SK-N-SH treated with all-trans-retinoic acid at 6 μM for 48 hours (cell line): ENCODE measurements around the gene STOM.
A peak's percentile ranks its signal among the peaks of the same experiment; 100 is the strongest.

Experiments
- ATAC-seq: fragments of 200-7000 bp; cut with Tn5 transposase; 3 replicates; pipeline ENCODE4 v1.9.1; 2020; ENCODE audit warnings: mild to moderate bottlenecking, moderate library complexity
- CSDC2 ChIP-seq: fragments of 250-450 bp; sonication (Bioruptor Pico); IDR thresholded peaks from 2 replicates; pipeline ENCODE4 v1.5.0; 2020; ENCODE audit warnings: mild to moderate bottlenecking, moderate library complexity
- OSR1 ChIP-seq: fragments of 250-450 bp; sonication (Bioruptor Pico); IDR thresholded peaks from 2 replicates; pipeline ENCODE4 v1.8.0; 2022; ENCODE audit warnings: moderate library complexity, mild to moderate bottlenecking, inconsistent platforms
- PATZ1 ChIP-seq: fragments of 250-450 bp; sonication (Bioruptor Pico); IDR thresholded peaks from 2 replicates; pipeline ENCODE4 v1.8.0; 2020; ENCODE audit warnings: mild to moderate bottlenecking, moderate library complexity, borderline replicate concordance
- SNAI2 ChIP-seq: fragments of 250-450 bp; sonication (Bioruptor Pico); IDR thresholded peaks from 2 replicates; pipeline ENCODE4 v1.5.0; 2020; ENCODE audit warnings: mild to moderate bottlenecking, moderate library complexity
- ZC3H10 ChIP-seq: fragments of 250-450 bp; sonication (Bioruptor Pico); IDR thresholded peaks from 2 replicates; pipeline ENCODE4 v1.5.1; 2021; ENCODE audit warnings: mild to moderate bottlenecking, moderate library complexity
- ZFP3 ChIP-seq: fragments of 250-450 bp; sonication (Bioruptor Pico); IDR thresholded peaks from 2 replicates; pipeline ENCODE4 v1.5.0; 2020; ENCODE audit warnings: mild to moderate bottlenecking, moderate library complexity
- ZFP30 ChIP-seq: fragments of 450-650 bp; formaldehyde crosslinking; IDR thresholded peaks from 2 replicates; pipeline ENCODE4 v1.5.0; 2022; ENCODE audit warnings: mild to moderate bottlenecking, moderate library complexity
- ZNF70 ChIP-seq: fragments of 450-650 bp; formaldehyde crosslinking; IDR thresholded peaks from 2 replicates; pipeline ENCODE4 v1.5.0; 2020; ENCODE audit warnings: mild to moderate bottlenecking, moderate library complexity
- TF ChIP-seq, protein P1 (sequence below): fragments of 250-450 bp; sonication (Bioruptor Pico); IDR thresholded peaks from 2 replicates; pipeline ENCODE4 v1.5.0; 2020; ENCODE audit warnings: mild to moderate bottlenecking, moderate library complexity
- TF ChIP-seq, protein P2 (sequence below): fragments of 250-450 bp; sonication (Bioruptor Pico); IDR thresholded peaks from 2 replicates; pipeline ENCODE4 v1.5.1; 2021; ENCODE audit warnings: mild to moderate bottlenecking, moderate library complexity
- TF ChIP-seq, protein P3 (sequence below): fragments of 250-450 bp; sonication (Bioruptor Pico); IDR thresholded peaks from 2 replicates; pipeline ENCODE4 v1.5.1; 2020; ENCODE audit warnings: low read depth, mild to moderate bottlenecking, moderate library complexity
- TF ChIP-seq, protein P4 (sequence below): fragments of 250-450 bp; sonication (Bioruptor Pico); IDR thresholded peaks from 2 replicates; pipeline ENCODE4 v1.8.0; 2021; ENCODE audit warnings: low read depth, mild to moderate bottlenecking, moderate library complexity, borderline replicate concordance

The STOM gene

DNA sequence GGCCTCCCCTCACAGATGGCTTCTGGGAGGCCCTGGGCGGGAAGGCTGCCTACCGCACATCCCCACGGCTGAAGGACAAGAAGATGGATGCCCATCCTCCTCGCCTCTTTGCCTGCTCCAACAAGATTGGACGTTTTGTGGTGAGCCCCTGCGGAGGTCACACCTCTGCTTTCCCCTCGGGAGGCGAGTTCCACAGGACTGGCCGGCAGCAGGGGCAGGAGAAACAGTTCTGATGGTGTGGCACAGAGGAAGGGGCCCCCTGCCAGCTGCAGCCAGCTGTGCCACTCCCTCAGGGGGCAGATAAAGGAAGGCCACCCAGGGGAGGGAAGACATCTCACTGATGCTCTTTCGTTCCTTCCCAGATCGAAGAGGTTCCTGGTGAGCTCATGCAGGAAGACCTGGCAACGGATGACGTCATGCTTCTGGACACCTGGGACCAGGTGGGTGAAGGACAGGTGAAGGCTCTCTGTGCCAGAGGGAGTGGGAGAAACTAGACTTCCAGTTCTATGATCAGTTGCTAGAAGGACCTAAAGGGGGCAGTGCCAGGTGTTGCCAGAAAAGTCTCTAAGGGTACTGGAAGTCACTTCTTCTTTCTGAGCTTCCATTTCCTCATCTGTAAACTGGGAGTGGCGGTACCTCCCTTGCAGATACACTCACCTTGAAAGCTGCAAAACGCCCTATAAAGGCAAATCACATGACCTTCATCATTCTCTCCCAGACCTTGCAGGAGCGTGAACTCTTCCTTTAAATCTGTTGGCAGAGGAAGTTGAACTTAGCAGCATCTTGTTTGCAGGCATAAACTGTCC, 41.0 kb downstream of the STOM start:
- ATAC-seq = no peak
- TF ChIP-seq, protein P1, sequence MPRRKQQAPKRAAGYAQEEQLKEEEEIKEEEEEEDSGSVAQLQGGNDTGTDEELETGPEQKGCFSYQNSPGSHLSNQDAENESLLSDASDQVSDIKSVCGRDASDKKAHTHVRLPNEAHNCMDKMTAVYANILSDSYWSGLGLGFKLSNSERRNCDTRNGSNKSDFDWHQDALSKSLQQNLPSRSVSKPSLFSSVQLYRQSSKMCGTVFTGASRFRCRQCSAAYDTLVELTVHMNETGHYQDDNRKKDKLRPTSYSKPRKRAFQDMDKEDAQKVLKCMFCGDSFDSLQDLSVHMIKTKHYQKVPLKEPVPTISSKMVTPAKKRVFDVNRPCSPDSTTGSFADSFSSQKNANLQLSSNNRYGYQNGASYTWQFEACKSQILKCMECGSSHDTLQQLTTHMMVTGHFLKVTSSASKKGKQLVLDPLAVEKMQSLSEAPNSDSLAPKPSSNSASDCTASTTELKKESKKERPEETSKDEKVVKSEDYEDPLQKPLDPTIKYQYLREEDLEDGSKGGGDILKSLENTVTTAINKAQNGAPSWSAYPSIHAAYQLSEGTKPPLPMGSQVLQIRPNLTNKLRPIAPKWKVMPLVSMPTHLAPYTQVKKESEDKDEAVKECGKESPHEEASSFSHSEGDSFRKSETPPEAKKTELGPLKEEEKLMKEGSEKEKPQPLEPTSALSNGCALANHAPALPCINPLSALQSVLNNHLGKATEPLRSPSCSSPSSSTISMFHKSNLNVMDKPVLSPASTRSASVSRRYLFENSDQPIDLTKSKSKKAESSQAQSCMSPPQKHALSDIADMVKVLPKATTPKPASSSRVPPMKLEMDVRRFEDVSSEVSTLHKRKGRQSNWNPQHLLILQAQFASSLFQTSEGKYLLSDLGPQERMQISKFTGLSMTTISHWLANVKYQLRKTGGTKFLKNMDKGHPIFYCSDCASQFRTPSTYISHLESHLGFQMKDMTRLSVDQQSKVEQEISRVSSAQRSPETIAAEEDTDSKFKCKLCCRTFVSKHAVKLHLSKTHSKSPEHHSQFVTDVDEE = no peak
- no peak for TF ChIP-seq CSDC2 (CRISPR knock-in tag)
- TF ChIP-seq ZC3H10 (CRISPR knock-in tag) = no peak
- TF ChIP-seq, protein P2, sequence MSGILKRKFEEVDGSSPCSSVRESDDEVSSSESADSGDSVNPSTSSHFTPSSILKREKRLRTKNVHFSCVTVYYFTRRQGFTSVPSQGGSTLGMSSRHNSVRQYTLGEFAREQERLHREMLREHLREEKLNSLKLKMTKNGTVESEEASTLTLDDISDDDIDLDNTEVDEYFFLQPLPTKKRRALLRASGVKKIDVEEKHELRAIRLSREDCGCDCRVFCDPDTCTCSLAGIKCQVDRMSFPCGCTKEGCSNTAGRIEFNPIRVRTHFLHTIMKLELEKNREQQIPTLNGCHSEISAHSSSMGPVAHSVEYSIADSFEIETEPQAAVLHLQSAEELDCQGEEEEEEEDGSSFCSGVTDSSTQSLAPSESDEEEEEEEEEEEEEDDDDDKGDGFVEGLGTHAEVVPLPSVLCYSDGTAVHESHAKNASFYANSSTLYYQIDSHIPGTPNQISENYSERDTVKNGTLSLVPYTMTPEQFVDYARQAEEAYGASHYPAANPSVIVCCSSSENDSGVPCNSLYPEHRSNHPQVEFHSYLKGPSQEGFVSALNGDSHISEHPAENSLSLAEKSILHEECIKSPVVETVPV = no peak
- TF ChIP-seq, protein P3, sequence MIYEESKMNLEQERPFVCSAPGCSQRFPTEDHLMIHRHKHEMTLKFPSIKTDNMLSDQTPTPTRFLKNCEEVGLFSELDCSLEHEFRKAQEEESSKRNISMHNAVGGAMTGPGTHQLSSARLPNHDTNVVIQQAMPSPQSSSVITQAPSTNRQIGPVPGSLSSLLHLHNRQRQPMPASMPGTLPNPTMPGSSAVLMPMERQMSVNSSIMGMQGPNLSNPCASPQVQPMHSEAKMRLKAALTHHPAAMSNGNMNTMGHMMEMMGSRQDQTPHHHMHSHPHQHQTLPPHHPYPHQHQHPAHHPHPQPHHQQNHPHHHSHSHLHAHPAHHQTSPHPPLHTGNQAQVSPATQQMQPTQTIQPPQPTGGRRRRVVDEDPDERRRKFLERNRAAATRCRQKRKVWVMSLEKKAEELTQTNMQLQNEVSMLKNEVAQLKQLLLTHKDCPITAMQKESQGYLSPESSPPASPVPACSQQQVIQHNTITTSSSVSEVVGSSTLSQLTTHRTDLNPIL = no peak
- TF ChIP-seq, protein P4, sequence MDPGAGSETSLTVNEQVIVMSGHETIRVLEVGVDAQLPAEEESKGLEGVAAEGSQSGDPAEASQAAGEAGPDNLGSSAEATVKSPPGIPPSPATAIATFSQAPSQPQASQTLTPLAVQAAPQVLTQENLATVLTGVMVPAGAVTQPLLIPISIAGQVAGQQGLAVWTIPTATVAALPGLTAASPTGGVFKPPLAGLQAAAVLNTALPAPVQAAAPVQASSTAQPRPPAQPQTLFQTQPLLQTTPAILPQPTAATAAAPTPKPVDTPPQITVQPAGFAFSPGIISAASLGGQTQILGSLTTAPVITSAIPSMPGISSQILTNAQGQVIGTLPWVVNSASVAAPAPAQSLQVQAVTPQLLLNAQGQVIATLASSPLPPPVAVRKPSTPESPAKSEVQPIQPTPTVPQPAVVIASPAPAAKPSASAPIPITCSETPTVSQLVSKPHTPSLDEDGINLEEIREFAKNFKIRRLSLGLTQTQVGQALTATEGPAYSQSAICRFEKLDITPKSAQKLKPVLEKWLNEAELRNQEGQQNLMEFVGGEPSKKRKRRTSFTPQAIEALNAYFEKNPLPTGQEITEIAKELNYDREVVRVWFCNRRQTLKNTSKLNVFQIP (CRISPR knock-in tag) = no peak
- TF ChIP-seq ZFP3 (CRISPR knock-in tag) = no peak

DNA sequence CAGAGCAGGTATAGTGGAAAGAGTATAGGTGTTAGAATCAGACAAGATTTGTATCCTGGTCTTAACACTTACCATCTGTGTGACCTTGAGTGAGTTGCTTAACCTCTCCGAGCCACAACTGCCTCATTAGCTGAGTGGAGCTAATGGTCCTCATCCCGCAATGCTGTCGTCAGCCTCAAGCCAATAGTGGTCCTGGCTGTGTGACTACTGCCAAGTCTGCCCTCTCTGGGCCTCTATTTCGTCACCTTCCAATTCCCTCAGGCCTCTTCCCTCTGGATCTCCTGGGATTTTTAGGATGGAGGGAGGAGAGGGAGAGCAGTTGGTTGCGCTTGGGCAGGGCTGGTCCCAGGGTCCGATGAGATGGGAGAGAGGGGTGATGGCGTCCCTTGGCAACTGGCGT, 41.6 kb downstream of the STOM start:
- no peak for TF ChIP-seq SNAI2 (CRISPR knock-in tag)
- no peak for TF ChIP-seq PATZ1
- TF ChIP-seq, protein P1 = no peak
- TF ChIP-seq ZFP30 (CRISPR knock-in tag) = no peak
- TF ChIP-seq OSR1 (CRISPR knock-in tag) = no peak
- no peak for ATAC-seq

DNA sequence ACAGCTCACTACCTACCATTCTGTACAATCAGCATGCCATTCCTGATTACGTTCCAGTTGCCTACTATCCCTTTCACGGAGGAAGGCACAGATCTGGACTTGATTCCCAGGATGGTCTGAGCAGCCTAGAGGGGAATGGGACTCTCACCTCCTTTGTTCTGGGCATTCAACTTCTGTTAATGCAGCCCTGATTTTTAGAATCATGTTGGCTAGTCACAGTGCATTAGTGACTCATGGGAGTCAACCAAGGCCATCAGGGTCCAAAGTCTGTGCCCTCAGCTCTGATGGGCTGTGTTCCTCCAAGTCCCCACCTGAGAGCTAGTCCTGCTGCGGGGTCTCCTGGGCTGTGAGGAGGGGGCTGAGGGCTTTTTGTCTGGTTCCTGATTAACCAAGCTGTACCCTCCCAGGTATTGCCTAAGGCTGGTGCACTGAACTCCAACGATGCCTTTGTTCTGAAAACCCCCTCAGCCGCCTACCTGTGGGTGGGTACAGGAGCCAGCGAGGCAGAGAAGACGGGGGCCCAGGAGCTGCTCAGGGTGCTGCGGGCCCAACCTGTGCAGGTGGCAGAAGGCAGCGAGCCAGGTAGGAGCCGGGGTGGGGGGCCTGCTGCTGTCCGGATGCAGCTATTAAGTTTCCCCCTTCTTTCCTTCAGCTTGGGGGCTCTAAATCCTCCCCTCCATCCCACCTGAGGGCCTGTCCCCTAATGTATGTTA, 43.0 kb downstream of the STOM start:
- TF ChIP-seq PATZ1 (no peak), SNAI2 (CRISPR knock-in tag) (no peak), ZNF70 (peak; percentile 97)
- ATAC-seq = no peak
